Lung (tissue), 12 donors: ENCODE data around the gene MT1B. TPM values are rescaled to one million over a fixed set of nuclear protein-coding genes. Genes with fewer than 3 reads are reported as not detected.

Experiments used
- ATAC-seq: fragments of 200-7000 bp; cut with Tn5 transposase; one replicate; pipeline ENCODE4 v1.9.1; 2020; ENCODE audit warnings: moderate number of reproducible peaks; ENCODE audit not compliant: insufficient read depth, low FRiP score
- DNase-seq, 3 donors: peaks; one replicate each; pipeline ENCODE4 v3.0.0-alpha.2; 2013 to 2017
- H3K27ac ChIP-seq, 2 donors: one replicate each; pipeline ENCODE4 v1.5.1; 2013; ENCODE audit warnings: mild to moderate bottlenecking in 2 of 2, moderate library complexity in 2 of 2, control low read depth in 1 of 2, inconsistent platforms in 1 of 2, low read depth in 1 of 2, low read length in 1 of 2
- H3K27me3 ChIP-seq, 3 donors: one replicate each; pipeline ENCODE4 v1.5.1; 2013; ENCODE audit warnings: low read length in 2 of 3; ENCODE audit not compliant: control insufficient read depth in 3 of 3, insufficient read depth in 3 of 3
- H3K36me3 ChIP-seq, 4 donors: one replicate each; pipeline ENCODE4 v1.5.1; 2013; ENCODE audit warnings: low read length in 4 of 4, mild to moderate bottlenecking in 1 of 4, moderate library complexity in 1 of 4; ENCODE audit not compliant: control insufficient read depth in 4 of 4, insufficient read depth in 4 of 4
- H3K4me1 ChIP-seq, 5 donors: one replicate each; pipeline ENCODE4 v1.5.1; 2013; ENCODE audit warnings: low read length in 5 of 5, mild to moderate bottlenecking in 2 of 5, moderate library complexity in 1 of 5; ENCODE audit not compliant: control insufficient read depth in 5 of 5, insufficient read depth in 5 of 5
- H3K4me3 ChIP-seq: one replicate; pipeline ENCODE4 v1.5.1; 2013; ENCODE audit warnings: mild to moderate bottlenecking, control low read depth, moderate library complexity
- H3K9ac ChIP-seq, 2 donors: one replicate each; pipeline ENCODE4 v1.5.1; 2013; ENCODE audit warnings: low read length in 2 of 2, control low read depth in 1 of 2; ENCODE audit not compliant: insufficient read depth in 1 of 2
- H3K9me3 ChIP-seq, 4 donors: one replicate each; pipeline ENCODE4 v1.5.1; 2013; ENCODE audit warnings: low read length in 3 of 4, mild to moderate bottlenecking in 1 of 4, moderate library complexity in 1 of 4; ENCODE audit not compliant: control insufficient read depth in 4 of 4, insufficient read depth in 3 of 4
- WGBS, 2 donors: extraction: QIAGEN DNeasy Blood & Tissue Kit; methylation state at CpG; one replicate each; pipeline ENCODE4 v1.1.7; 2013; 5-methylcytosine and 5-hydroxymethylcytosine counted together
- polyA plus RNA-seq, 2 donors: library from polyadenylated mRNA; stranded (reverse); fragments of 200-250 nt; gene quantifications; one replicate each; pipeline ENCODE4 v1.2.1, GENCODE V29; 2013
- total RNA-seq, 2 donors: library from RNA; depleted of rRNA in 1 of 2; stranded (reverse); fragments of >200 nt in 1 of 2; gene quantifications; one replicate each; pipeline ENCODE4 v1.2.1, GENCODE V29; 2014 to 2021
- TF ChIP-seq, protein P1 (sequence below): IDR thresholded peaks from 2 replicates; pipeline ENCODE4 v1.5.1; 2012; ENCODE audit warnings: mild to moderate bottlenecking; ENCODE audit errors: control extremely low read depth, extremely low read depth
- donor health status: control.
- donor health status: control.
- donor health status: Bipolar disorder and iron deficiency.
- donor health status: healthy.
- donor health status: DM: yes; HTN: yes; CAD: no.

MT1B gene
- total and polyA plus RNA-seq, 4 donors: not detected

DNA sequence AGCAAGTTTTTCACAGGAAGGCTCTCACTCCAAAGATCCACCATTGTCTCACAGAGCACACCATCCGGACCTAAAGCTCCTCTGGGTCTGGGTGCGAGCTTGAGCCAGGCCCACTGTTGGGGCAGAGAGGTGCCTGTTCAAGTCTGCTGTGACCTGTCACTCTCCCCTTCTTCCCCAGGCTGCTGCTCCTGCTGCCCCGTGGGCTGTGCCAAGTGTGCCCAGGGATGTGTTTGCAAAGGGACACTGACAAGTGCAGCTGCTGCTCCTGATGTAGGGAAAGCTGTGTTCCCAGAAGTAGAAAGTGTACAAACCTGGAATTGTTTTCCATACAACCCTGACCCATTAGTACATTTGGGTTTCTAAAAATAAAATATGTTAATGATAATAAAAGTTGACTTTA lies 25.8 kb downstream of the MT1B start:
- no peak for ATAC-seq
- peaks cover 0 to 35% (median 29%) of the 10 kb centered on the region in 3 donors for H3K27me3 ChIP-seq
- H3K36me3 ChIP-seq: no peaks in the 10 kb centered on the region
- H3K9me3 ChIP-seq: no peaks in the 10 kb centered on the region
- no peak overlapping the region for H3K27ac ChIP-seq
- TF ChIP-seq, protein P1, sequence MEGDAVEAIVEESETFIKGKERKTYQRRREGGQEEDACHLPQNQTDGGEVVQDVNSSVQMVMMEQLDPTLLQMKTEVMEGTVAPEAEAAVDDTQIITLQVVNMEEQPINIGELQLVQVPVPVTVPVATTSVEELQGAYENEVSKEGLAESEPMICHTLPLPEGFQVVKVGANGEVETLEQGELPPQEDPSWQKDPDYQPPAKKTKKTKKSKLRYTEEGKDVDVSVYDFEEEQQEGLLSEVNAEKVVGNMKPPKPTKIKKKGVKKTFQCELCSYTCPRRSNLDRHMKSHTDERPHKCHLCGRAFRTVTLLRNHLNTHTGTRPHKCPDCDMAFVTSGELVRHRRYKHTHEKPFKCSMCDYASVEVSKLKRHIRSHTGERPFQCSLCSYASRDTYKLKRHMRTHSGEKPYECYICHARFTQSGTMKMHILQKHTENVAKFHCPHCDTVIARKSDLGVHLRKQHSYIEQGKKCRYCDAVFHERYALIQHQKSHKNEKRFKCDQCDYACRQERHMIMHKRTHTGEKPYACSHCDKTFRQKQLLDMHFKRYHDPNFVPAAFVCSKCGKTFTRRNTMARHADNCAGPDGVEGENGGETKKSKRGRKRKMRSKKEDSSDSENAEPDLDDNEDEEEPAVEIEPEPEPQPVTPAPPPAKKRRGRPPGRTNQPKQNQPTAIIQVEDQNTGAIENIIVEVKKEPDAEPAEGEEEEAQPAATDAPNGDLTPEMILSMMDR: no peak
- no peak overlapping the region for H3K4me3 ChIP-seq
- WGBS, 2 donors: 80 to 82% methylated on average over 3 of the region's 3 CpGs
- DNase-seq: no peak
- H3K9ac ChIP-seq: no peak overlapping the region
- H3K4me1 ChIP-seq: peaks cover 0 to 15% (median 0%) of the 10 kb centered on the region in 5 donors

DNA sequence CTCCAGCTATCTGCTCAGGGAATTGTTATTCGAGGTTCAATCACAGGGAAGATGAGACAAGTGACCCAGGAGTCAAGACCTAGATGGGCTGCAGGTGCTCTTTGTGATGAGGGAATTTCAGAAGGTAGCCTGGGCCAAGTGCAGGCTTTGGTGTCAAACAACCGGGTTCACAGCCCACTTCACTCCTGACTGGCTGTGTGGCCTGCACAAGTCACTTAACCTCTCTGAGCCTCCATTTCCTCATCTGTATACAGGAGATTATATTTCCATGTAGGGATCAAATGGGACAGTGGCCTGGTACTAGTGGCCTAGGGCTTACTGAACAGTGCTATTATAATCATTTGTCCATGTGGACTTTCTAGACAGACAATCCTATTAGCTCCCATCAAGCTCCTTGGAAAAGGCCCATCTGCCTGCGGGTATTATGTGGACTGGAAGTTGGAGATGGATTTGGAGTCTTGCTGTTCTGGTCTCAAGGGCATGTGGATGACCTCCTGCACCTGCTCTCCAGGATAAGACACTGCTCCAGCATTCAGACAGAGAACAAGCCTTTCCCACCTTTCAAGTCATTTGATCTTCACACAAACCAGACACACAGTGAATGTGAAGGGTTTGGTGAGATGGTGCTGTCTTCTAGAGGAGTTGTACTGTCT lies 27.5 kb downstream of the MT1B start:
- 90 to 98% methylated on average over 3 of the region's 3 CpGs for WGBS, 2 donors
- ATAC-seq (no peak), DNase-seq (no peak)
- H3K27me3 ChIP-seq: peaks cover 0 to 24% (median 22%) of the 10 kb centered on the region in 3 donors
- TF ChIP-seq, protein P1: no peak
- H3K4me1 ChIP-seq: peaks cover 0 to 21% (median 4%) of the 10 kb centered on the region in 5 donors
- no peak overlapping the region for H3K4me3 ChIP-seq
- peak overlapping the region in 1 of 2 donors; percentile 76 for H3K27ac ChIP-seq
- H3K9me3 ChIP-seq: no peaks in the 10 kb centered on the region
- H3K36me3 ChIP-seq: peaks cover 0 to 2% (median 0%) of the 10 kb centered on the region in 4 donors
- no peak overlapping the region for H3K9ac ChIP-seq

DNA sequence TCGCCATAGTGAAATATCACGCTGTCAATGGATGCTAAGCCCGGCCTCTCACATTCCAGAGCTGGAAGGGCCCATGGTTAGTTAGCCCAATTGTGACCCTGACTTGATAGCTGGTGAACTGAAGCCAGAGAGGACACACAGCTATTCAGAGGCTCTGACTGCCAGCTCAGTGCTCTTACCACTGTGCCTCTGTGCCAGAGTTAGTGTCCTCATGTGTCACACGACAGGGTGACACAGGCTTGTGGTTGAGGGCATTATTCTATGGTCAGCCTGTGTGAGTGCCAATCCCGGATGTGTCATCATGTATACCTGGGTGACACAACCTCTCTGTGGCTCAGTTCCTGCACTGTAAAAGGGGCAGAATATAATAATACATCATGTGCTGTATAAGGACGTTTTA lies 28.1 kb downstream of the MT1B start:
- Histone ChIP-seq H3K4me1 (peaks cover 0 to 21% (median 4%) of the 10 kb centered on the region in 5 donors), H3K9me3 (no peaks in the 10 kb centered on the region), H3K27ac (peak overlapping the region in 1 of 2 donors; percentile 76), H3K9ac (no peak overlapping the region), H3K27me3 (peaks cover 0 to 24% (median 22%) of the 10 kb centered on the region in 3 donors), H3K4me3 (no peak overlapping the region), H3K36me3 (peaks cover 0 to 2% (median 0%) of the 10 kb centered on the region in 4 donors)
- WGBS, 2 donors: 81 to 88% methylated on average over 6 of the region's 6 CpGs
- TF ChIP-seq, protein P1: no peak
- ATAC-seq (no peak), DNase-seq (no peak)
